ENCODE results near the gene GIMAP4. TPM values are rescaled to one million over a fixed set of nuclear protein-coding genes. Genes with fewer than 3 reads are reported as not detected.
"Not testable (repeated sequence)": the region's sequence is repeated elsewhere in the genome, so short reads cannot be mapped to it uniquely, and the experiment has no call there.

The GIMAP4 gene
- total RNA-seq = 100 to 1,000 TPM; 121 to 341 (median 306) TPM
- total RNA-seq (2013) = 390 TPM
- 21.8 to 620 (median 113) reads per million in 29 experiments for total RNA-seq

GRCh38 chr7:150567169-150567568 lies at the start of gene GIMAP4:
Gene GIMAP4 (plus strand): TSS chr7:150567390. CDS start chr7:150569902, 2,512 bp downstream.
- Mint-ChIP-seq H3K4me3 (peak within 1 kb of the TSS; percentile 87 to 99 (median 99)), H3K27ac (peak within 1 kb of the TSS; percentile 100), H3K4me1 (peaks cover 75 to 81% (median 80%) of the 10 kb centered on the region in 3 donors), H3K9me3 (peaks cover 0 to 19% (median 18%) of the 10 kb centered on the region in 3 donors), H3K36me3 (peaks cover 51% of the 10 kb centered on the region), H3K27me3 (no peaks in the 10 kb centered on the region)
- ATAC-seq (replicated peaks in 1 of 4) (peak; percentile 35 to 59 (median 50)), DNase-seq (peak in 10 of 35 experiments; percentile 6 to 57 (median 16))
- Histone ChIP-seq H3K4me3 (ENCODE audit: control insufficient read depth in 1 of 2, extremely low read depth in 1 of 2, low read length in 1 of 2) (peak within 1 kb of the TSS; percentile 88 to 98), H3K27me3 (replicated peaks in 1 of 2; ENCODE audit: control insufficient read depth in 2 of 2, extremely low read depth in 1 of 2, insufficient read depth in 2 of 2, low read length in 1 of 2) (no peaks in the 10 kb centered on the region), H3K4me1 (ENCODE audit: control insufficient read depth in 1 of 2, extremely low read depth in 1 of 2, insufficient read depth in 2 of 2, low read length in 2 of 2) (peaks cover 36 to 58% of the 10 kb centered on the region in 2 experiments), H3K27ac (ENCODE audit: low read length) (peak within 1 kb of the TSS; percentile 68), H3K36me3 (ENCODE audit: control insufficient read depth in 2 of 2, extremely low read depth in 1 of 2, insufficient read depth in 1 of 2, low read length in 1 of 2) (peaks cover 0 to 31% of the 10 kb centered on the region in 2 donors), H3K9me3 (peaks cover 5% of the 10 kb centered on the region)
- ChIA-PET POLR2A (interaction anchor here (0.7 to 1.5 kb wide), 6 partner anchors 8 to 149 kb away, joined by 3 to 5 read pairs (median 3); partner anchors contain the start of genes GIMAP7 (in 2 of the 2) and GIMAP1 (in 1 of the 2)), CTCF (interaction anchor here (0.6 to 1.5 kb wide), 5 partner anchors 42 to 118 kb away, joined by 3 to 5 read pairs (median 3); no protein-coding TSS in a partner anchor)
- WGBS (ENCODE audit: insufficient coverage) = no CpG with 5 or more reads among the region's 9 CpGs

DNA sequence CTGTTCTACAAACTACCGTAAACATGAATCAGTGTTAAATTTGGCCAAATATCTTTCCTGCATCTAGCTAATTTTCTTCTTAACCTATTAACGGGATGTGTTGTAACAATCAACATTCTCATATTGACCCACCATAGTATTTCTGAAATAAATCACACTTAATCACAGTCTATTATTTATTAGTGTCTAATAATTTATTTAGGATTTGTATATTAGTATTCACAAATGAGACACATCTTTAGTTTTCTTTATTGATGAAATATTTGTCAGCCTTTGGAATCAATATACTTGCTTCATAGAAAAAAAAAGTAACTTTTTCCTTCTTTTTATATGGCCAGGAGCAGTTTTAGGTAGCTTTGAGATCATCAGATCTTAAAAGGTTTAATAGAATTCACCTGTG lies 47.9 kb upstream of the GIMAP4 start:
- ATAC-seq (replicated peaks in 1 of 4) = no peak
- H3K4me1 ChIP-seq (ENCODE audit: control insufficient read depth in 1 of 2, extremely low read depth in 1 of 2, insufficient read depth in 2 of 2, low read length in 2 of 2) = peaks cover 3 to 18% of the 10 kb centered on the region in 2 experiments
- H3K36me3 Mint-ChIP-seq = peaks cover 79% of the 10 kb centered on the region
- H3K4me3 Mint-ChIP-seq = peak overlapping the region; percentile 95 to 100 (median 99)
- no peaks in the 10 kb centered on the region for H3K27me3 Mint-ChIP-seq
- H3K9me3 Mint-ChIP-seq = peaks cover 0 to 10% (median 1%) of the 10 kb centered on the region in 3 donors
- CTCF ChIA-PET = interaction anchor here in 1 of 2 donors (1.5 to 1.8 kb wide), 2 partner anchors 70 to 236 kb away, joined by 5 to 7 read pairs; no protein-coding TSS in a partner anchor
- H3K27me3 ChIP-seq (replicated peaks in 1 of 2; ENCODE audit: control insufficient read depth in 2 of 2, extremely low read depth in 1 of 2, insufficient read depth in 2 of 2, low read length in 1 of 2) = no peaks in the 10 kb centered on the region
- no CpG with 5 or more reads among the region's 2 CpGs for WGBS (ENCODE audit: insufficient coverage)
- no peaks in the 10 kb centered on the region for H3K9me3 ChIP-seq
- H3K4me1 Mint-ChIP-seq = peaks cover 34 to 39% (median 36%) of the 10 kb centered on the region in 3 donors
- H3K27ac ChIP-seq (ENCODE audit: low read length) = peak overlapping the region; percentile 88
- peak overlapping the region; percentile 95 to 97 for H3K27ac Mint-ChIP-seq
- H3K4me3 ChIP-seq (ENCODE audit: control insufficient read depth in 1 of 2, extremely low read depth in 1 of 2, low read length in 1 of 2) = peak overlapping the region; percentile 93 to 94
- POLR2A ChIA-PET = interaction anchor here in 1 of 2 donors (0.6 kb wide), 1 partner anchor 1920 kb away, joined by 4 read pairs; no protein-coding TSS in a partner anchor
- peaks cover 4 to 28% of the 10 kb centered on the region in 2 donors for H3K36me3 ChIP-seq (ENCODE audit: control insufficient read depth in 2 of 2, extremely low read depth in 1 of 2, insufficient read depth in 1 of 2, low read length in 1 of 2)
- DNase-seq = no peak

DNA sequence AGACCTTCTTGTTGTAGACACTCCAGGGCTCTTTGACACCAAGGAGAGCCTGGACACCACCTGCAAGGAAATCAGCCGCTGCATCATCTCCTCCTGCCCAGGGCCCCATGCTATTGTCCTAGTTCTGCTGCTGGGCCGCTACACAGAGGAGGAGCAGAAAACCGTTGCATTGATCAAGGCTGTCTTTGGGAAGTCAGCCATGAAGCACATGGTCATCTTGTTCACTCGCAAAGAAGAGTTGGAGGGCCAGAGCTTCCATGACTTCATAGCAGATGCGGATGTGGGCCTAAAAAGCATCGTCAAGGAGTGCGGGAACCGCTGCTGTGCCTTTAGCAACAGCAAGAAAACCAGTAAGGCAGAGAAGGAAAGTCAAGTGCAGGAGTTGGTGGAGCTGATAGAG lies 47.0 kb upstream of the GIMAP4 start:
- 11% methylated on average over 8 of the region's 8 CpGs for WGBS (ENCODE audit: insufficient coverage)
- ATAC-seq (replicated peaks in 1 of 4) (peak; percentile 15 to 38 (median 27)), DNase-seq (peak in 12 of 35 experiments; percentile 7 to 49 (median 29))
- peak overlapping the region; percentile 95 to 100 (median 99) for H3K4me3 Mint-ChIP-seq
- peak overlapping the region; percentile 86 to 94 for H3K4me3 ChIP-seq (ENCODE audit: control insufficient read depth in 1 of 2, extremely low read depth in 1 of 2, low read length in 1 of 2)
- H3K36me3 ChIP-seq (ENCODE audit: control insufficient read depth in 2 of 2, extremely low read depth in 1 of 2, insufficient read depth in 1 of 2, low read length in 1 of 2) = peaks cover 4 to 28% of the 10 kb centered on the region in 2 donors
- H3K9me3 Mint-ChIP-seq = peaks cover 4 to 16% (median 7%) of the 10 kb centered on the region in 3 donors
- H3K27me3 Mint-ChIP-seq = no peaks in the 10 kb centered on the region
- peaks cover 38 to 43% (median 41%) of the 10 kb centered on the region in 3 donors for H3K4me1 Mint-ChIP-seq
- peak overlapping the region; percentile 95 to 97 for H3K27ac Mint-ChIP-seq
- H3K36me3 Mint-ChIP-seq = peaks cover 78% of the 10 kb centered on the region
- H3K9me3 ChIP-seq = no peaks in the 10 kb centered on the region
- H3K27me3 ChIP-seq (replicated peaks in 1 of 2; ENCODE audit: control insufficient read depth in 2 of 2, extremely low read depth in 1 of 2, insufficient read depth in 2 of 2, low read length in 1 of 2) = no peaks in the 10 kb centered on the region
- H3K4me1 ChIP-seq (ENCODE audit: control insufficient read depth in 1 of 2, extremely low read depth in 1 of 2, insufficient read depth in 2 of 2, low read length in 2 of 2) = peaks cover 3 to 14% of the 10 kb centered on the region in 2 experiments
- H3K27ac ChIP-seq (ENCODE audit: low read length) = peak overlapping the region; percentile 88
- POLR2A ChIA-PET = interaction anchor here in 1 of 2 donors (0.6 kb wide), 1 partner anchor 61 kb away, joined by 3 read pairs; no protein-coding TSS in a partner anchor
- CTCF ChIA-PET = interaction anchor here in 1 of 2 donors (1.0 to 1.4 kb wide), 2 partner anchors 39 to 196 kb away, joined by 3 to 4 read pairs; partner anchors contain the start of gene GIMAP1

- H3K9me3 Mint-ChIP-seq = peaks cover 19 to 35% (median 32%) of the 10 kb centered on the region in 3 donors
- H3K27me3 ChIP-seq (replicated peaks in 1 of 2; ENCODE audit: control insufficient read depth in 2 of 2, extremely low read depth in 1 of 2, insufficient read depth in 2 of 2, low read length in 1 of 2); H3K27me3 Mint-ChIP-seq; ATAC-seq (replicated peaks in 1 of 4); CTCF ChIA-PET; H3K9me3 ChIP-seq; DNase-seq: not testable (repeated sequence)
- H3K36me3 Mint-ChIP-seq = peaks cover 78% of the 10 kb centered on the region
- peaks cover 57 to 67% (median 63%) of the 10 kb centered on the region in 3 donors for H3K4me1 Mint-ChIP-seq
- H3K27ac ChIP-seq (ENCODE audit: low read length) = peak overlapping the region; percentile 42
- H3K4me3 ChIP-seq (ENCODE audit: control insufficient read depth in 1 of 2, extremely low read depth in 1 of 2, low read length in 1 of 2) = peak overlapping the region in 1 of 2 donors; percentile 40
- peaks cover 4 to 25% of the 10 kb centered on the region in 2 donors for H3K36me3 ChIP-seq (ENCODE audit: control insufficient read depth in 2 of 2, extremely low read depth in 1 of 2, insufficient read depth in 1 of 2, low read length in 1 of 2)
- 75% methylated on average over 1 of the region's 6 CpGs for WGBS (ENCODE audit: insufficient coverage)
- H3K27ac Mint-ChIP-seq = peak overlapping the region; percentile 84 to 90
- H3K4me3 Mint-ChIP-seq = peak overlapping the region; percentile 87 to 99 (median 95)
- H3K4me1 ChIP-seq (ENCODE audit: control insufficient read depth in 1 of 2, extremely low read depth in 1 of 2, insufficient read depth in 2 of 2, low read length in 2 of 2) = peaks cover 3 to 14% of the 10 kb centered on the region in 2 experiments
- POLR2A ChIA-PET = interaction anchor here in 1 of 2 donors (0.7 kb wide), 1 partner anchor 198 kb away, joined by 5 read pairs; no protein-coding TSS in a partner anchor
Observed at GRCh38 chr7:150522931-150523330, 44.3 kb upstream of the GIMAP4 start.

DNA sequence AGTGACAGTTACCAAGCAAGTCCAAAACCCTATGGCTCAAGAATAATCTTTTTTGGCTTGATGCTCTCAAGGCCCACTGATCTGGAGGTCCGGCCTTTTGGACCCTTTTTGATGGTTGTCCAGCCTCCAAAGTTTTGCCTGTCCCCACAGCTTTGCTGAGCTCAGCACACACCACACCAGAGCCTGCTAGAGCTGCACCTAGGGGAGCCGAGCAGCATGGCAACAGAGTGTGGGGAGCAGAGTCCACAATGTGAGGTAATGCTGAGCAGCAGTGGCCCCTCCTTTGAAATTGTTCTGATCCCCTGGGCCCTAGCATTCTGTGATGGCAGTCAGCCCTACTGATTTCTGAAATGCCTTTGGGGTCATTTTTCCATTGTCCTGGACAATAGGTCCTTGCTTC lies 43.2 kb upstream of the GIMAP4 start:
- peaks cover 77% of the 10 kb centered on the region for H3K36me3 Mint-ChIP-seq
- peak overlapping the region in 1 of 3 donors; percentile 22 for H3K4me3 Mint-ChIP-seq
- H3K4me1 ChIP-seq (ENCODE audit: control insufficient read depth in 1 of 2, extremely low read depth in 1 of 2, insufficient read depth in 2 of 2, low read length in 2 of 2) = peaks cover 3 to 14% of the 10 kb centered on the region in 2 experiments
- peaks cover 61 to 73% (median 72%) of the 10 kb centered on the region in 3 donors for H3K4me1 Mint-ChIP-seq
- peak overlapping the region; percentile 71 to 90 for H3K27ac Mint-ChIP-seq
- H3K27me3 Mint-ChIP-seq = no peaks in the 10 kb centered on the region
- CTCF ChIA-PET = no interaction called here
- H3K27ac ChIP-seq (ENCODE audit: low read length) = peak overlapping the region; percentile 42
- POLR2A ChIA-PET = no interaction called here
- peaks cover 4 to 25% of the 10 kb centered on the region in 2 donors for H3K36me3 ChIP-seq (ENCODE audit: control insufficient read depth in 2 of 2, extremely low read depth in 1 of 2, insufficient read depth in 1 of 2, low read length in 1 of 2)
- WGBS (ENCODE audit: insufficient coverage) = 60% methylated on average over 2 of the region's 2 CpGs
- ATAC-seq (replicated peaks in 1 of 4) = peak in 1 of 4 experiments; percentile 29
- DNase-seq = no peak
- no peaks in the 10 kb centered on the region for H3K27me3 ChIP-seq (replicated peaks in 1 of 2; ENCODE audit: control insufficient read depth in 2 of 2, extremely low read depth in 1 of 2, insufficient read depth in 2 of 2, low read length in 1 of 2)
- no peak overlapping the region for H3K4me3 ChIP-seq (ENCODE audit: control insufficient read depth in 1 of 2, extremely low read depth in 1 of 2, low read length in 1 of 2)
- peaks cover 27 to 44% (median 42%) of the 10 kb centered on the region in 3 donors for H3K9me3 Mint-ChIP-seq
- peaks cover under 1% of the 10 kb centered on the region for H3K9me3 ChIP-seq

GRCh38 chr7:150531704-150532103 lies 35.5 kb upstream of the GIMAP4 start:
- Mint-ChIP-seq H3K27ac (no peak overlapping the region), H3K27me3 (no peaks in the 10 kb centered on the region), H3K36me3 (peaks cover 54% of the 10 kb centered on the region), H3K4me1 (peaks cover 29 to 44% (median 30%) of the 10 kb centered on the region in 3 donors), H3K4me3 (no peak overlapping the region), H3K9me3 (peaks cover 53 to 69% (median 58%) of the 10 kb centered on the region in 3 donors)
- WGBS (ENCODE audit: insufficient coverage) = no CpG with 5 or more reads among the region's 1 CpG
- no peaks in the 10 kb centered on the region for H3K27me3 ChIP-seq (replicated peaks in 1 of 2; ENCODE audit: control insufficient read depth in 2 of 2, extremely low read depth in 1 of 2, insufficient read depth in 2 of 2, low read length in 1 of 2)
- H3K4me1 ChIP-seq (ENCODE audit: control insufficient read depth in 1 of 2, extremely low read depth in 1 of 2, insufficient read depth in 2 of 2, low read length in 2 of 2) = peaks cover 0 to 15% of the 10 kb centered on the region in 2 experiments
- H3K36me3 ChIP-seq (ENCODE audit: control insufficient read depth in 2 of 2, extremely low read depth in 1 of 2, insufficient read depth in 1 of 2, low read length in 1 of 2) = peaks cover 0 to 7% of the 10 kb centered on the region in 2 donors
- no peak overlapping the region for H3K4me3 ChIP-seq (ENCODE audit: control insufficient read depth in 1 of 2, extremely low read depth in 1 of 2, low read length in 1 of 2)
- ChIA-PET POLR2A (interaction anchor here in 1 of 2 donors (0.5 kb wide), 1 partner anchor 21 kb away, joined by 3 read pairs; no protein-coding TSS in a partner anchor), CTCF (no interaction called here)
- no peak overlapping the region for H3K27ac ChIP-seq (ENCODE audit: low read length)
- peaks cover 2% of the 10 kb centered on the region for H3K9me3 ChIP-seq
- no peak for ATAC-seq (replicated peaks in 1 of 4)
- DNase-seq = no peak

All from T-cell (primary cell).